Vagina (tissue), 2 donors: ENCODE results near the gene PHLDB1.

ENCODE experiments used
- POLR2AphosphoS5 ChIP-seq, 2 donors: sonication (generic); formaldehyde crosslinking; IDR thresholded peaks; one replicate each; pipeline ENCODE4 v1.9.0; 2017; ENCODE audit warnings: antibody characterized with exemption in 2 of 2, mild to moderate bottlenecking in 2 of 2, low read depth in 1 of 2; ENCODE audit not compliant: insufficient read depth in 1 of 2
- TF ChIP-seq, protein P1 (sequence below), 3 experiments: fragments of 450-650 bp in 2 of 3; fragments of 200-600 bp in 1 of 3; sonication (generic) in 1 of 3; IDR thresholded peaks; one replicate each; pipeline ENCODE4 v1.5.1; 2017 to 2019; ENCODE audit warnings: antibody characterized with exemption in 3 of 3, mild to moderate bottlenecking in 2 of 3, moderate library complexity in 2 of 3

- TF ChIP-seq POLR2AphosphoS5 (IDR thresholded peaks at IDR 0.05; ENCODE audit: insufficient read depth in 1 of 2, low read depth in 1 of 2), result no peak
- TF ChIP-seq, protein P1, sequence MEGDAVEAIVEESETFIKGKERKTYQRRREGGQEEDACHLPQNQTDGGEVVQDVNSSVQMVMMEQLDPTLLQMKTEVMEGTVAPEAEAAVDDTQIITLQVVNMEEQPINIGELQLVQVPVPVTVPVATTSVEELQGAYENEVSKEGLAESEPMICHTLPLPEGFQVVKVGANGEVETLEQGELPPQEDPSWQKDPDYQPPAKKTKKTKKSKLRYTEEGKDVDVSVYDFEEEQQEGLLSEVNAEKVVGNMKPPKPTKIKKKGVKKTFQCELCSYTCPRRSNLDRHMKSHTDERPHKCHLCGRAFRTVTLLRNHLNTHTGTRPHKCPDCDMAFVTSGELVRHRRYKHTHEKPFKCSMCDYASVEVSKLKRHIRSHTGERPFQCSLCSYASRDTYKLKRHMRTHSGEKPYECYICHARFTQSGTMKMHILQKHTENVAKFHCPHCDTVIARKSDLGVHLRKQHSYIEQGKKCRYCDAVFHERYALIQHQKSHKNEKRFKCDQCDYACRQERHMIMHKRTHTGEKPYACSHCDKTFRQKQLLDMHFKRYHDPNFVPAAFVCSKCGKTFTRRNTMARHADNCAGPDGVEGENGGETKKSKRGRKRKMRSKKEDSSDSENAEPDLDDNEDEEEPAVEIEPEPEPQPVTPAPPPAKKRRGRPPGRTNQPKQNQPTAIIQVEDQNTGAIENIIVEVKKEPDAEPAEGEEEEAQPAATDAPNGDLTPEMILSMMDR (IDR thresholded peaks at IDR 0.05), result no peak
Observed at GRCh38 chr11:118632577-118633318, 25.3 kb downstream of the PHLDB1 start.
